Right atrium auricular region (tissue), 2 donors: ENCODE results near the gene VOPP1. TPM values are rescaled to one million over a fixed set of nuclear protein-coding genes. Genes with fewer than 3 reads are reported as not detected.

Experiments used
- DNase-seq: peaks from one replicate; pipeline ENCODE4 v3.0.0-alpha.2; 2019; ENCODE audit warnings: low spot score
- H3K27ac ChIP-seq, 2 donors: fragments of 200-600 bp; sonication (generic); 1 replicate in 1 of 2; 2 replicates in 1 of 2; pipeline ENCODE4 v1.5.1; 2016 to 2019
- H3K27me3 ChIP-seq, 2 donors: fragments of 200-600 bp; sonication (generic); one replicate each; pipeline versions ENCODE4 v1.5.1 to v1.6.0; 2017 to 2019
- H3K36me3 ChIP-seq: fragments of 200-600 bp; sonication (generic); one replicate; pipeline ENCODE4 v1.5.1; 2016
- H3K4me1 ChIP-seq, 2 donors: fragments of 200-600 bp; sonication (generic); one replicate each; pipeline versions ENCODE4 v1.5.1 to v1.6.0; 2017 to 2019
- H3K4me3 ChIP-seq, 2 donors: fragments of 200-600 bp; sonication (generic); 1 replicate in 1 of 2; 2 replicates in 1 of 2; pipeline ENCODE4 v1.5.1; 2017 to 2019; ENCODE audit warnings: mild to moderate bottlenecking in 1 of 2, moderate library complexity in 1 of 2
- H3K9me3 ChIP-seq, 2 donors: fragments of 200-600 bp; sonication (generic); one replicate each; pipeline ENCODE4 v1.5.1; 2019
- CTCF ChIP-seq, 2 donors: fragments of 200-600 bp; sonication (generic); IDR thresholded peaks; one replicate each; pipeline ENCODE4 v1.5.1; 2019; ENCODE audit warnings: antibody characterized with exemption in 2 of 2
- total RNA-seq, 2 donors: library from RNA; depleted of rRNA; stranded (reverse); fragments of >200 nt; gene quantifications; one replicate each; pipeline ENCODE4 v1.1.0, GENCODE V29; 2016

Gene VOPP1
- total RNA-seq, 2 donors from 2014 or later, result 21.4 to 24.1 TPM

DNA sequence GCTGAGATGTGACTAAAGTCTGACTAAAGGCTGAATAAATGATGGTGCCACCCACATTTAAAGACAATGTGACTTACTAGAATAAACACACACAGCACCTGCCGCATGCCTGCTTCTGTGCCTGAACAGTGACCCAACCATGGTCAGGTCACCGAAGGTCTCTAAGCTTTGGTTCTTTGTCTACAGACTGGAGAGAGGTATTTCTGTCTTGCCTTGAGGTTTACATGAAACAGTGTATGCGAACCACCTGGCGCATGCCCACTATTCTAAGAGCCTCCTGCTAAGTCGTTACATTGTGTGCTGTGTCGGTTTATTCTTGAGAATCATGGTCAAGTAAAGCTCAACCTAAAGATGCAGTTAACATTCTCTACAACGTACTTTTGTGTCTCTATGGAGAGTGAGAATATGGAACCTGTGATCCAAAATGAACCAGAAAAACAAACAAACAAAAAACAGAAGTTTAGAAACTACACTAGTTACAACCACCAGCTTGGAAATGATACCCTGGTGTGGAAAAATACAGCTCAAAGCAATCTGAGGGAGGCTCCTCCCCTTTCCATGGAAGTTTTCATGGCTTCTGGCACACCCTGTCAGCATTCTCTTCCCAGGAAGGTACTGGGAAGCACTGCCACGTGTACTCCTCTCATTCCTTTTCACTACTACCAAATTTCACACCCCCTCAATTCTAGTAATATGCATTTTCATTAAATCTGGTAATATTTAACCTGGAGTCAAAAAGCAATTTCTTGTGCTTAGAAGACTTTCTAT is 40.0 kb downstream of the VOPP1 start:
- Histone ChIP-seq H3K27me3 (no peaks in the 10 kb centered on the region), H3K36me3 (no peaks in the 10 kb centered on the region), H3K27ac (peak overlapping the region in 1 of 2 donors; percentile 11), H3K4me3 (no peak overlapping the region), H3K9me3 (no peaks in the 10 kb centered on the region), H3K4me1 (peaks cover 0 to 41% of the 10 kb centered on the region in 2 donors)
- TF ChIP-seq CTCF (IDR thresholded peaks at IDR 0.05), result no peak
- no peak for DNase-seq

DNA sequence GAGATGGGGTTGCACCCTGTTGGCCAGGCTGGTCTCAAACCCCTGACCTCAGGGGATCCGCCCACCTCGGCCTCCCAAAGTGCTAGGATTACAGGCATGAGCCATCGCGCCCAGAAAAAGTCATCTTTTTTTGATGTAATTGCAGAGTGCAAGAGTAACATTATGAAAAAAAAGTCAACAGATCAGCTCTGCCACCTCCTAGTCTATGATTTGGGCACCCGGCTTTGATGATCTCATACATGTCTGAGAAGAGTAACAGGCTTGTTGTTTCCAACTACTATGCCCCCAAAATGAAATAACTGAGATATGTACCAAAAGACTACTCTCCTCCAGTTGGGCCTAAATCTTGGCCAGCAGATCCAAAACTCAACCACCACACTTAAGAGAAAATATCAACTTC is 40.8 kb downstream of the VOPP1 start:
- Histone ChIP-seq H3K4me1 (peaks cover 0 to 37% of the 10 kb centered on the region in 2 donors), H3K4me3 (no peak overlapping the region)

GRCh38 chr7:55527307-55527706 is 45.0 kb downstream of the VOPP1 start:
- peaks cover 0 to 12% of the 10 kb centered on the region in 2 donors for H3K4me1 ChIP-seq

More for the DNA sequence above, 40.8 kb downstream of the VOPP1 start:
- no peak for DNase-seq
- Histone ChIP-seq H3K27me3 (no peaks in the 10 kb centered on the region), H3K27ac (no peak overlapping the region), H3K36me3 (no peaks in the 10 kb centered on the region), H3K9me3 (no peaks in the 10 kb centered on the region)
- no peak for TF ChIP-seq CTCF (IDR thresholded peaks at IDR 0.05)

DNA sequence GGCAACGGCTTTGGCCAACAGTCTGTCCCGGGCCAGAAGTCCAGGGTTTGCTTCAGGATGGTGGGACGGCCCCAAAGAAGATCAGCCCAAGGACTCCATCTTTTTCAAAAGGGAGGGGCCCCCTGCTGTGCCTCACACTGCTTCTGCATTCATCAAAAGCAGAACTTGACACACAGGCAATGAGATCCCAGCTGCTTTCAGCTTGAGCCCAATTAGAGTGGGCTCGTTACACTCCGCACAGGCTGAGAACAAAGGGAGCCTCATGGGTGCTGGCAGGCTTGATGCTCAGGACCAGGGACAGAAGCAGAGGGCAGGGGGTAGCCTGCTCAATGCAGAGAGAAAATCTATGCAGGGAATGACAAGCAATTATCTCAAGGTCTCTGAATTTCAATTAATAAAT is 45.5 kb downstream of the VOPP1 start:
- no peak overlapping the region for H3K27ac ChIP-seq
- H3K27me3 ChIP-seq, result no peaks in the 10 kb centered on the region
- no peaks in the 10 kb centered on the region for H3K9me3 ChIP-seq
- H3K4me3 ChIP-seq, result no peak overlapping the region
- peaks cover 0 to 12% of the 10 kb centered on the region in 2 donors for H3K4me1 ChIP-seq
- no peak for TF ChIP-seq CTCF (IDR thresholded peaks at IDR 0.05)
- H3K36me3 ChIP-seq, result no peaks in the 10 kb centered on the region
- no peak for DNase-seq

More at GRCh38 chr7:55527307-55527706, 45.0 kb downstream of the VOPP1 start:
- Histone ChIP-seq H3K27ac (no peak overlapping the region), H3K9me3 (no peaks in the 10 kb centered on the region), H3K27me3 (no peaks in the 10 kb centered on the region), H3K36me3 (no peaks in the 10 kb centered on the region), H3K4me3 (no peak overlapping the region)
- TF ChIP-seq CTCF (IDR thresholded peaks at IDR 0.05), result no peak
- no peak for DNase-seq

DNA sequence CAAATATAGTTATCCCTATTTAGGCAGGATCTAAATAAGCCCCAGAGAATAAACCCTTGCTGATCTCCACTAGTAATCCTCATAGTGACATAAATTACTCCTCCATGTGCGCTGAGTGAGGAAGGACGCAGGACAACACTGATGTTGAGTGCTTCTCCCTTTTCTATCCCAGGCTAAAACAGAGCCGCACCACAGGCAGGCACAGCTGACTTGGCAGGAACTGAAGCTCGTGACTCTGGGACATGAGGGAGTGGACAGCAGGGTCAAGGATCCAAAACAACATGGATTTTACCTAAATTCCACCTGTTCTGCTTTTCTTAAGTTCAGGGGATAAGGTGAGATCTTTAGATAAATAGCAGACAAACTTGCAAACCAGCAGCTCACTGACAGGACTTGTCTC is 46.0 kb downstream of the VOPP1 start:
- Histone ChIP-seq H3K27ac (no peak overlapping the region), H3K4me1 (peaks cover 0 to 12% of the 10 kb centered on the region in 2 donors), H3K4me3 (no peak overlapping the region), H3K27me3 (no peaks in the 10 kb centered on the region), H3K9me3 (no peaks in the 10 kb centered on the region), H3K36me3 (no peaks in the 10 kb centered on the region)
- DNase-seq, result no peak
- no peak for TF ChIP-seq CTCF (IDR thresholded peaks at IDR 0.05)
